SU-DHL-6 (cell line): ENCODE data around the gene EME2.

Experiments used
- H2AFZ ChIP-seq: fragments of 200-600 bp; sonication (generic); 2 replicates; pipeline ENCODE4 v1.6.1; 2014; ENCODE audit warnings: low read depth, mild to moderate bottlenecking, moderate library complexity, mixed read lengths, antibody characterized with exemption, low read length; ENCODE audit not compliant: severe bottlenecking
- H3F3A ChIP-seq: fragments of 200-600 bp; shearing (Covaris generic); 2 replicates; pipeline ENCODE4 v1.6.0; 2016; ENCODE audit warnings: antibody characterized with exemption, mild to moderate bottlenecking; ENCODE audit not compliant: insufficient read depth
- H3K27ac ChIP-seq: fragments of 200-600 bp; sonication (generic); 2 replicates; pipeline ENCODE4 v1.5.1; 2016; ENCODE audit warnings: low read depth, mild to moderate bottlenecking, low read length, moderate library complexity, mixed read lengths
- H3K27me3 ChIP-seq: fragments of 200-600 bp; sonication (generic), shearing (Covaris generic); 2 replicates; pipeline ENCODE4 v1.6.0; 2014; ENCODE audit warnings: mild to moderate bottlenecking, low read length
- H3K36me3 ChIP-seq: fragments of 200-600 bp; sonication (generic); 2 replicates; pipeline ENCODE4 v1.6.1; 2014; ENCODE audit warnings: mild to moderate bottlenecking, low read length, mixed read lengths
- H3K4me2 ChIP-seq: fragments of 300-600, 200-600 bp; shearing (Covaris generic), sonication (generic); 2 replicates; pipeline ENCODE4 v1.6.0; 2014; ENCODE audit warnings: low read length, low read depth, mild to moderate bottlenecking; ENCODE audit not compliant: poor library complexity, severe bottlenecking
- H3K4me3 ChIP-seq: fragments of 200-600 bp; sonication (generic); 2 replicates; pipeline ENCODE4 v1.5.1; 2014; ENCODE audit warnings: antibody characterized with exemption, low read length, mild to moderate bottlenecking, mixed read lengths; ENCODE audit not compliant: insufficient read depth, poor library complexity, severe bottlenecking
- H3K79me2 ChIP-seq: fragments of 200-600 bp; sonication (generic); 2 replicates; pipeline ENCODE4 v1.6.1; 2014; ENCODE audit warnings: mild to moderate bottlenecking, low read length, moderate library complexity; ENCODE audit not compliant: insufficient read depth
- H3K9ac ChIP-seq: fragments of 200-600 bp; sonication (generic); 2 replicates; pipeline ENCODE4 v1.7.0; 2014; ENCODE audit warnings: mild to moderate bottlenecking, low read length
- H3K9me2 ChIP-seq: fragments of 200-600 bp; sonication (generic); replicated peaks from 2 replicates; pipeline ENCODE4 v1.6.1; 2014; ENCODE audit warnings: low read length; ENCODE audit not compliant: insufficient read depth
- H3K9me3 ChIP-seq: fragments of 200-600 bp; sonication (generic); 2 replicates; pipeline ENCODE4 v1.6.1; 2014; ENCODE audit warnings: low read length, mixed read lengths; ENCODE audit not compliant: insufficient read depth
- H4K20me1 ChIP-seq: fragments of 200-600 bp; sonication (generic); 2 replicates; pipeline ENCODE4 v1.6.1; 2014; ENCODE audit warnings: low read depth, mild to moderate bottlenecking, antibody characterized with exemption, low read length, moderate library complexity, mixed read lengths
- EZH2phosphoT487 ChIP-seq: fragments of 200-600 bp; sonication (generic), shearing (Covaris generic); conservative IDR thresholded peaks from 2 replicates; pipeline ENCODE4 v1.6.1; 2018; ENCODE audit warnings: mild to moderate bottlenecking, antibody characterized with exemption, low read length, moderate library complexity, mixed read lengths
- TF ChIP-seq, protein P1 (sequence below): fragments of 200-600 bp; sonication (generic); IDR thresholded peaks from one replicate; pipeline ENCODE4 v1.5.1; 2017; ENCODE audit warnings: antibody characterized with exemption, mild to moderate bottlenecking, low read length, moderate library complexity; ENCODE audit not compliant: insufficient read depth, poor library complexity, severe bottlenecking

Gene EME2

DNA sequence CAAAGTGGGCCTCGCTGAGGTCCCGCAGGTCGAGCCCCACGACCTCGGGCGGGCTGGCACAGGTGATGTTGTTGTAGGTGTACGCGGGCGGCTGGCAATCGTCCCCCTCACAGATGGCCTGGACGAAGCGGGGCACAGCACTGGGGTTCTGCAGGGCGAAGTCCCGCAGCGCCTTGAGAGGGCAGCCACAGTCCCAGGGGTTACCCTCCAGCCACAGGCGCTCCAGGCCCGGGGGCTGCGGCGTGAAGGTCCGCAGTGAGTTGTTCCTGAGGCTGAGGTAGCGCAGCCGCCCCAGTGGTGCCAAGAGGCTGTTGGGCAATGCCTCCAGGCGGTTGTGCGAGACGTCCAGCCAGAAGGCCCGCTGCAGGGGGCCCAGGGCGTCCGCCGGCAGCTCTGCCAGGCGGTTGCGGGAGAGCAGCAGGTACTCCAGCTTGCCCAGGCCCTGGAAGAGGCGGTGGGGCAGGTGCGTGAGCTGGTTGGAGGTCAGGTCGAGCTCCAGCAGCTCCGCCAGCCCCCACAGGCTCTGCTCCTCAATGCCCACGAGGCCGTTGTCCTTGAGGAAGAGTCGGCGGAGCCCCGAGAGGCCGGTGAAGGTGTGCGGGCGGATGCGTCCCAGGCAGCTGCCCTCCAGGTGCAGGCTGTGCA lies 18.1 kb downstream of the EME2 start:
- Histone ChIP-seq H3K4me3 (no peak overlapping the region), H3F3A (no peaks in the 10 kb centered on the region), H3K9ac (no peak overlapping the region), H2AFZ (no peak overlapping the region), H3K9me2 (no peaks in the 10 kb centered on the region), H3K9me3 (no peaks in the 10 kb centered on the region), H4K20me1 (no peaks in the 10 kb centered on the region), H3K27ac (no peak overlapping the region), H3K4me2 (no peak overlapping the region), H3K36me3 (no peaks in the 10 kb centered on the region), H3K27me3 (no peaks in the 10 kb centered on the region), H3K79me2 (peaks cover 7% of the 10 kb centered on the region)
- TF ChIP-seq, protein P1, sequence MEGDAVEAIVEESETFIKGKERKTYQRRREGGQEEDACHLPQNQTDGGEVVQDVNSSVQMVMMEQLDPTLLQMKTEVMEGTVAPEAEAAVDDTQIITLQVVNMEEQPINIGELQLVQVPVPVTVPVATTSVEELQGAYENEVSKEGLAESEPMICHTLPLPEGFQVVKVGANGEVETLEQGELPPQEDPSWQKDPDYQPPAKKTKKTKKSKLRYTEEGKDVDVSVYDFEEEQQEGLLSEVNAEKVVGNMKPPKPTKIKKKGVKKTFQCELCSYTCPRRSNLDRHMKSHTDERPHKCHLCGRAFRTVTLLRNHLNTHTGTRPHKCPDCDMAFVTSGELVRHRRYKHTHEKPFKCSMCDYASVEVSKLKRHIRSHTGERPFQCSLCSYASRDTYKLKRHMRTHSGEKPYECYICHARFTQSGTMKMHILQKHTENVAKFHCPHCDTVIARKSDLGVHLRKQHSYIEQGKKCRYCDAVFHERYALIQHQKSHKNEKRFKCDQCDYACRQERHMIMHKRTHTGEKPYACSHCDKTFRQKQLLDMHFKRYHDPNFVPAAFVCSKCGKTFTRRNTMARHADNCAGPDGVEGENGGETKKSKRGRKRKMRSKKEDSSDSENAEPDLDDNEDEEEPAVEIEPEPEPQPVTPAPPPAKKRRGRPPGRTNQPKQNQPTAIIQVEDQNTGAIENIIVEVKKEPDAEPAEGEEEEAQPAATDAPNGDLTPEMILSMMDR, result no peak
- no peak for TF ChIP-seq EZH2phosphoT487

- Histone ChIP-seq H3K9ac (no peak overlapping the region), H4K20me1 (no peaks in the 10 kb centered on the region), H3K27me3 (no peaks in the 10 kb centered on the region), H3K27ac (no peak overlapping the region), H3K9me3 (no peaks in the 10 kb centered on the region), H3K9me2 (no peaks in the 10 kb centered on the region), H3K4me3 (no peak overlapping the region), H3K4me2 (no peak overlapping the region), H2AFZ (no peak overlapping the region), H3F3A (no peaks in the 10 kb centered on the region), H3K36me3 (no peaks in the 10 kb centered on the region), H3K79me2 (peaks cover 4% of the 10 kb centered on the region)
- TF ChIP-seq EZH2phosphoT487, result no peak
- TF ChIP-seq, protein P1, result no peak
These were observed 18.8 kb downstream of the EME2 start for GRCh38 chr16:1791256-1791942.

DNA sequence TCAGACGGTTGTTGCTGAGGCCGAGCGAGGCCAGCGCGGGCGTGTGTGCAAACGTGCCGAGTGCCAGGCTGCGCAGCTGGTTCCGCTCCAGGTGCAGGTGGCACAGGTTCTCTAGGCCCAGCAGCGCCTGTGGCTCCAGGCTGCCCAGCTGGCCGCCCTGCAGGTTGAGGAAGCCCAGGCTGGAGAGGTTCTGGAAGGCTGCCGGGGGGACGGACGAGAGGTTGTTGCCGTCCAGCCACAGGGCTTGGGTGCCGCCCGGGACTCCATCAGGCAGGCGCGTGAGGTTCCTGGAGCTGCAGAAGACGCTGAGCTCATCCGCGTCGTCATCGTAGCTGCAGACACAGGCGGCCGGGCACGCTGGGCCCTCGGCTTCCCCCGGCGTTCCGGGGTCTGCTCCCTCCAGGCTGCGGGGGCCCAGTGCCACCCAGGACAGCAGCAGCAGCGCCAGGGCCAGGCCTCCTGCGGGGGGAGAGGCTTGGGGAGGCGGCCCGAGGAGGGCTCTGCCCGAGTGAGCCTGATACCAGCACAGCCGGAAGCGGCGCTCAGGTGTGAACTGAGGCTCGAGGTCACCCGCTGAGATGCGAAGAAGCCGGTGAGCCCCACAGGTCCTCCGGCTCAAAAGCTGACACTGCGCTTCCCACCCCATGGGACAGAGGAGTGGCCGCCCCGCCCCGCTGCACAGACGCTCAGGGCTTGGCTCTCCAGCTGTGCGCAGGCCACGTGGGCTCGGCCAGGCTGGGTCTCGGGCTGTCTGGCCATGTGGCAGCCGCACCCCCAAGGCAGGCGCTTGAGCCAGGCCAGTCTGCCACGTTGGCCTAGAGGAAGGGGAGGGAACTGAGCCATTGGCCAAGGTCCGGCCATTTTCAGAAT lies 19.6 kb downstream of the EME2 start:
- no peak for TF ChIP-seq EZH2phosphoT487
- TF ChIP-seq, protein P1, result no peak
- no peak overlapping the region for H3K9ac ChIP-seq
- no peaks in the 10 kb centered on the region for H3K9me3 ChIP-seq
- no peaks in the 10 kb centered on the region for H3K79me2 ChIP-seq
- H4K20me1 ChIP-seq, result no peaks in the 10 kb centered on the region
- H3K4me3 ChIP-seq, result no peak overlapping the region
- no peaks in the 10 kb centered on the region for H3K9me2 ChIP-seq
- no peak overlapping the region for H2AFZ ChIP-seq
- H3F3A ChIP-seq, result no peaks in the 10 kb centered on the region
- no peak overlapping the region for H3K27ac ChIP-seq
- no peak overlapping the region for H3K4me2 ChIP-seq
- H3K36me3 ChIP-seq, result no peaks in the 10 kb centered on the region
- no peaks in the 10 kb centered on the region for H3K27me3 ChIP-seq
